ENCODE data around the gene P2RX4.
"Not testable (repeated sequence)": the region's sequence is repeated elsewhere in the genome, so short reads cannot be mapped to it uniquely, and the experiment has no call there.

GRCh38 chr12:121281116-121281515, 71.2 kb downstream of the P2RX4 start:
- TF ChIP-seq SP2 (IDR thresholded peaks at IDR 0.05; ENCODE audit: low read length); POLR2AphosphoS5 (IDR thresholded peaks at IDR 0.05; ENCODE audit: low read depth, low read length); CTCF (IDR thresholded peaks at IDR 0.05; ENCODE audit: control extremely low read depth in 1 of 3, insufficient read depth in 1 of 3, low read depth in 1 of 3, low read length in 3 of 3); TEAD4 (IDR thresholded peaks at IDR 0.05; ENCODE audit: low read depth, low read length); ATF2 (IDR thresholded peaks at IDR 0.05; ENCODE audit: low read length); GTF2F1 (IDR thresholded peaks at IDR 0.05; ENCODE audit: borderline replicate concordance, low read depth, low read length): not testable (repeated sequence)
